Measurements from ENCODE around the gene ANKK1. TPM values are rescaled to one million over a fixed set of nuclear protein-coding genes. Genes with fewer than 3 reads are reported as not detected.

ANKK1 gene
- under 1 TPM; 0.07 to 0.14 TPM for total RNA-seq

- ChIA-PET POLR2A (no interaction called here), CTCF (interaction anchor here (1.2 kb wide), 1 partner anchor 82 kb away, joined by 4 read pairs; no protein-coding TSS in a partner anchor)
- H3K36me3 Mint-ChIP-seq (ENCODE audit: low read depth): peaks cover 2% of the 10 kb centered on the region
- H3K9me3 Mint-ChIP-seq (ENCODE audit: low read depth): no peaks in the 10 kb centered on the region
- no peak within 1 kb of the TSS for H3K27ac Mint-ChIP-seq
- ATAC-seq: no peak
- intact Hi-C loops (cut with DNase I, micrococcal nuclease): no loop called here
- H3K4me3 Mint-ChIP-seq: no peak within 1 kb of the TSS
- no peaks in the 10 kb centered on the region for H3K4me1 Mint-ChIP-seq
- peaks cover 3% of the 10 kb centered on the region for H3K27me3 Mint-ChIP-seq
- peak; percentile 9 for DNase-seq
Measured at GRCh38 chr11:113387605-113388211, at the start of gene ANKK1. ANKK1 (plus strand) TSS chr11:113387779; CDS start chr11:113387885, 106 bp downstream.

GRCh38 chr11:113338730-113339129 is 48.8 kb upstream of the ANKK1 start:
- Mint-ChIP-seq H3K4me3 (no peak overlapping the region), H3K36me3 (ENCODE audit: low read depth) (peaks cover 48% of the 10 kb centered on the region), H3K27ac (no peak overlapping the region), H3K4me1 (no peaks in the 10 kb centered on the region), H3K27me3 (no peaks in the 10 kb centered on the region), H3K9me3 (ENCODE audit: low read depth) (no peaks in the 10 kb centered on the region)
- ATAC-seq (no peak), DNase-seq (no peak)
- ChIA-PET CTCF (no interaction called here), POLR2A (no interaction called here)
- intact Hi-C loops (cut with DNase I, micrococcal nuclease): no loop called here

- Mint-ChIP-seq H3K9me3 (ENCODE audit: low read depth) (no peaks in the 10 kb centered on the region), H3K27me3 (no peaks in the 10 kb centered on the region), H3K4me1 (no peaks in the 10 kb centered on the region), H3K4me3 (no peak overlapping the region), H3K27ac (no peak overlapping the region), H3K36me3 (ENCODE audit: low read depth) (peaks cover 48% of the 10 kb centered on the region)
- ATAC-seq (no peak), DNase-seq (no peak)
- ChIA-PET POLR2A (no interaction called here), CTCF (no interaction called here)
- intact Hi-C loops (cut with DNase I, micrococcal nuclease): no loop called here
Measured at GRCh38 chr11:113339929-113340589, 47.5 kb upstream of the ANKK1 start.

GRCh38 chr11:113341388-113342165 is 46.0 kb upstream of the ANKK1 start:
- no peaks in the 10 kb centered on the region for H3K9me3 Mint-ChIP-seq (ENCODE audit: low read depth)
- H3K4me1 Mint-ChIP-seq: no peaks in the 10 kb centered on the region
- intact Hi-C loops (cut with DNase I, micrococcal nuclease): no loop called here
- H3K27me3 Mint-ChIP-seq: no peaks in the 10 kb centered on the region
- ChIA-PET CTCF (interaction anchor here (0.7 kb wide), 1 partner anchor 9 kb away, joined by 3 read pairs; no protein-coding TSS in a partner anchor), POLR2A (interaction anchor here (0.8 kb wide), 1 partner anchor 107 kb away, joined by 4 read pairs; no protein-coding TSS in a partner anchor)
- no peak overlapping the region for H3K4me3 Mint-ChIP-seq
- H3K27ac Mint-ChIP-seq: no peak overlapping the region
- no peak for ATAC-seq
- no peak for DNase-seq
- H3K36me3 Mint-ChIP-seq (ENCODE audit: low read depth): peaks cover 37% of the 10 kb centered on the region

GRCh38 chr11:113345978-113346377 is 41.6 kb upstream of the ANKK1 start:
- ChIA-PET CTCF (no interaction called here), POLR2A (no interaction called here)
- H3K36me3 Mint-ChIP-seq (ENCODE audit: low read depth): peaks cover 27% of the 10 kb centered on the region
- no peaks in the 10 kb centered on the region for H3K9me3 Mint-ChIP-seq (ENCODE audit: low read depth)
- no peak overlapping the region for H3K4me3 Mint-ChIP-seq
- intact Hi-C loops (cut with DNase I, micrococcal nuclease): no loop called here
- H3K4me1 Mint-ChIP-seq: no peaks in the 10 kb centered on the region
- ATAC-seq: no peak
- no peak overlapping the region for H3K27ac Mint-ChIP-seq
- no peaks in the 10 kb centered on the region for H3K27me3 Mint-ChIP-seq
- no peak for DNase-seq

- Mint-ChIP-seq H3K9me3 (ENCODE audit: low read depth) (peaks cover 7% of the 10 kb centered on the region), H3K27me3 (no peaks in the 10 kb centered on the region), H3K36me3 (ENCODE audit: low read depth) (peaks cover 44% of the 10 kb centered on the region), H3K4me1 (no peaks in the 10 kb centered on the region), H3K4me3 (no peak overlapping the region), H3K27ac (no peak overlapping the region)
- ATAC-seq (no peak), DNase-seq (no peak)
- intact Hi-C loops (cut with DNase I, micrococcal nuclease): no loop called here
- ChIA-PET CTCF (no interaction called here), POLR2A (no interaction called here)
Measured at GRCh38 chr11:113349528-113349927, 38.1 kb upstream of the ANKK1 start.

- peaks cover 53% of the 10 kb centered on the region for H3K36me3 Mint-ChIP-seq (ENCODE audit: low read depth)
- no peak for DNase-seq
- no peak overlapping the region for H3K4me3 Mint-ChIP-seq
- ATAC-seq: no peak
- H3K9me3 Mint-ChIP-seq (ENCODE audit: low read depth): peaks cover 16% of the 10 kb centered on the region
- POLR2A ChIA-PET: no interaction called here
- H3K27me3 Mint-ChIP-seq: no peaks in the 10 kb centered on the region
- H3K4me1 Mint-ChIP-seq: no peaks in the 10 kb centered on the region
- H3K27ac Mint-ChIP-seq: no peak overlapping the region
- CTCF ChIA-PET: no interaction called here
- intact Hi-C loops (cut with DNase I, micrococcal nuclease): no loop called here
Measured at GRCh38 chr11:113350336-113351067, 37.1 kb upstream of the ANKK1 start.

- intact Hi-C loops (cut with DNase I, micrococcal nuclease): no loop called here
- H3K27me3 Mint-ChIP-seq: no peaks in the 10 kb centered on the region
- H3K9me3 Mint-ChIP-seq (ENCODE audit: low read depth): peaks cover 19% of the 10 kb centered on the region
- no peaks in the 10 kb centered on the region for H3K4me1 Mint-ChIP-seq
- no peak overlapping the region for H3K4me3 Mint-ChIP-seq
- H3K27ac Mint-ChIP-seq: no peak overlapping the region
- ChIA-PET POLR2A (no interaction called here), CTCF (no interaction called here)
- H3K36me3 Mint-ChIP-seq (ENCODE audit: low read depth): peaks cover 58% of the 10 kb centered on the region
- no peak for DNase-seq
- no peak for ATAC-seq
Measured at GRCh38 chr11:113351068-113351450, 36.5 kb upstream of the ANKK1 start.

GRCh38 chr11:113351480-113351879 is 36.1 kb upstream of the ANKK1 start:
- H3K4me1 Mint-ChIP-seq: no peaks in the 10 kb centered on the region
- no peaks in the 10 kb centered on the region for H3K27me3 Mint-ChIP-seq
- no peak overlapping the region for H3K27ac Mint-ChIP-seq
- CTCF ChIA-PET: no interaction called here
- peaks cover 22% of the 10 kb centered on the region for H3K9me3 Mint-ChIP-seq (ENCODE audit: low read depth)
- ATAC-seq (no peak), DNase-seq (no peak)
- no peak overlapping the region for H3K4me3 Mint-ChIP-seq
- POLR2A ChIA-PET: no interaction called here
- intact Hi-C loops (cut with DNase I, micrococcal nuclease): no loop called here
- H3K36me3 Mint-ChIP-seq (ENCODE audit: low read depth): peaks cover 62% of the 10 kb centered on the region

GRCh38 chr11:113356203-113356602 is 31.4 kb upstream of the ANKK1 start:
- POLR2A ChIA-PET: no interaction called here
- no peak for ATAC-seq
- peaks cover 27% of the 10 kb centered on the region for H3K9me3 Mint-ChIP-seq (ENCODE audit: low read depth)
- H3K27me3 Mint-ChIP-seq: no peaks in the 10 kb centered on the region
- H3K27ac Mint-ChIP-seq: no peak overlapping the region
- intact Hi-C loops (cut with DNase I, micrococcal nuclease): no loop called here
- no peak for DNase-seq
- H3K4me1 Mint-ChIP-seq: no peaks in the 10 kb centered on the region
- H3K36me3 Mint-ChIP-seq (ENCODE audit: low read depth): peaks cover 76% of the 10 kb centered on the region
- CTCF ChIA-PET: no interaction called here
- no peak overlapping the region for H3K4me3 Mint-ChIP-seq

- CTCF ChIA-PET: no interaction called here
- ATAC-seq (no peak), DNase-seq (no peak)
- Mint-ChIP-seq H3K4me1 (peaks cover 19% of the 10 kb centered on the region), H3K9me3 (ENCODE audit: low read depth) (no peaks in the 10 kb centered on the region), H3K36me3 (ENCODE audit: low read depth) (peaks cover 24% of the 10 kb centered on the region), H3K27me3 (no peaks in the 10 kb centered on the region), H3K4me3 (no peak overlapping the region), H3K27ac (no peak overlapping the region)
- POLR2A ChIA-PET: no interaction called here
- intact Hi-C loops (cut with DNase I, micrococcal nuclease): no loop called here
Measured at GRCh38 chr11:113363406-113363805, 24.2 kb upstream of the ANKK1 start.

All from activated CD4-positive, alpha-beta T cell treated with anti-CD3 and anti-CD28 coated beads for 36 hours (primary cell).